GM12865 (cell line): ENCODE measurements around the gene C4BPB.
"Not testable (repeated sequence)": the region's sequence is repeated elsewhere in the genome, so short reads cannot be mapped to it uniquely, and the experiment has no call there.

Source experiments
- DNase-seq: peaks from one replicate; pipeline ENCODE4 v3.0.0; 2010; ENCODE audit warnings: low read depth
- H3K4me3 ChIP-seq: 2 replicates; pipeline ENCODE4 v1.5.1; 2011; ENCODE audit warnings: mild to moderate bottlenecking, low read depth, low read length, control low read depth
- CTCF ChIP-seq: IDR thresholded peaks from 2 replicates; pipeline ENCODE4 v1.5.1; 2011; ENCODE audit warnings: low read length, control low read depth, low read depth, inconsistent platforms; ENCODE audit not compliant: insufficient read depth; ENCODE audit errors: missing control alignments

Gene C4BPB

GRCh38 chr1:207088701-207089626, at the start of gene C4BPB:
C4BPB (plus strand) TSS chr1:207088860; CDS start chr1:207089532, 672 bp downstream.
- no peak within 1 kb of the TSS for H3K4me3 ChIP-seq
- DNase-seq, result no peak
- no peak for TF ChIP-seq CTCF

DNA sequence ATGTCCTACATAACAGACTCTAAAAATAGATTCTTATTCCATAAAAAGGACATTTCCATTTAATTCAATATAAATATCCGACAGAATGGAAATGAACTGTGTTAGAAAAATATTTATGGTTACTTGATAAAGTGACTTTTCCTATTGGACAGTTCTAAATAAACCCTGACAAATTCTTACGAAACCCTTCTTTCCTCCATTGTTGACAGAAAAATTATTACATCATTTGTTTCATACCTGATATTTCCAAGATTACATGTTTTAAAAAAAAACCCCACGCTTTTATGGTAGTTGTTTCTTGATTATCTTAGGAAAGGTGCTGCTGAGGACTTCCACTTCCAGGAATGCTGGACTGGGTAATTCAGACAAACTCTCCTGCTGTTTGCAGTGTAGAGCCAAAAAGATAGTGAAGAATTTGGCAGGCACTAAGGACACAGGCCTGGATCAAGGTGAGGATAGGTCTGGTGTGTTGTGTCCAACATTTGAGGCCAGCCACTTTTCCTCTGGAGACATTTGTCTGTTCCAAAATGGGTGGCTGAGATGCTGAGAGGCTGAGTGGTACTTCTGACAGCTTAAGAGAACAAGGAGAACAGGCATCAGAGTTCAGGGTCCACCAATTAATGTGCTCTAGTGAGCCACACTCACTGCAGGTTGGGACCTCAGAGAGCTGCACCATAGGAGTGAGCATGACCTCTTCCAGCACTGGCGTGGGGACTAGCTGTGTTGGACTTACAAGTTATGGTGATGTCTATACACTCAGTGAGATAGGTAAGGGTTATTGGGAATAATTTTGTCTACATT, 49.1 kb upstream of the C4BPB start:
- TF ChIP-seq CTCF, result no peak
- DNase-seq, result no peak
- H3K4me3 ChIP-seq, result no peak overlapping the region

DNA sequence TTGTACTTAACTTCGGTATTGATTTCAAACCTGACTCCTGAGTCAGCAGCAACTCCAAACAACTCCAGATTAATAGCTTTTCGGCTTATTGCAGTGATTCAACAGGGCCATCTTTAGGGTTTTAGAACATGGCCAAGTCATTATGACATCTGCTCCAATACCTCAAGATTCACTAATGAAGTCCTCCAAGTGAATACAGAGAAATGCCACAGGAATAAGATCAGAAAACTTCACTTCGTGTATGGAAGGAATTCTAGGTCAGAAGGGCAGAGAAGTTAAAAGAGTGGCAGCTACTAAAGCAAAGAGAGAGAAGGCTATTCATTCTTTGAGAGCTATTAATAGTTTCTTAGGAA, 48.5 kb upstream of the C4BPB start:
- H3K4me3 ChIP-seq, result no peak overlapping the region
- no peak for TF ChIP-seq CTCF
- no peak for DNase-seq

DNA sequence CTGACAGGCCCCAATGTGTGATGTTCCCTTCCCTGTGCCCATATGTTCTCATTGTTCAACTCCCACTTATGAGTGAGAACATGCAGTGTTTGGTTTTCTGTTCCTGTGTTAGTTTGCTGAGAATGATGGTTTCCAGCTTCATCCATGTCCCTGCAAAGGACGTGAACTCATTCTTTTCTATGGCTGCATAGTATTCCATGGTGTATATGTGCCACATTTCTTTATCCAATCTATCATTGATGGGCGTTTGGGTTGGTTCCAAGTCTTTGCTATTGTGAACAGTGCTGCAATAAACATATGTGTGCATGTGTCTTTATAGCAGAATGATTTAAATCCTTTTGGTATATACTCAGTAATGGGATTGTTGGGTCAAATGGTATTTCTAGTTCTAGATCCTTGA, 47.3 kb upstream of the C4BPB start:
- DNase-seq, H3K4me3 ChIP-seq: not testable (repeated sequence)

- DNase-seq, result no peak
- TF ChIP-seq CTCF, result no peak
- no peak overlapping the region for H3K4me3 ChIP-seq
Observed at GRCh38 chr1:207045453-207045852, 43.2 kb upstream of the C4BPB start.

- no peak for TF ChIP-seq CTCF
- DNase-seq, result no peak
- no peak overlapping the region for H3K4me3 ChIP-seq
Observed at GRCh38 chr1:207047505-207047904, 41.2 kb upstream of the C4BPB start.

- DNase-seq, result no peak
- H3K4me3 ChIP-seq, result no peak overlapping the region
- no peak for TF ChIP-seq CTCF
Observed at GRCh38 chr1:207048041-207048440, 40.6 kb upstream of the C4BPB start.
